ENCODE data around the gene GAS2L3.
"Not testable (repeated sequence)": the region's sequence is repeated elsewhere in the genome, so short reads cannot be mapped to it uniquely, and the experiment has no call there.

The GAS2L3 gene

GRCh38 chr12:100612606-100613005, 39.1 kb downstream of the GAS2L3 start:
- Histone ChIP-seq H3K27me3 (ENCODE audit: insufficient read depth, low read length, poor library complexity) (no peaks in the 10 kb centered on the region), H3K9me3 (ENCODE audit: insufficient read depth, low read length, severe bottlenecking) (no peaks in the 10 kb centered on the region), H3K4me2 (ENCODE audit: insufficient read depth, low read length) (no peak overlapping the region), H3K4me3 (ENCODE audit: low read depth in 1 of 2, low read length in 2 of 2) (no peak overlapping the region), H2AFZ (ENCODE audit: low read depth, low read length) (no peak overlapping the region), H3K27ac (ENCODE audit: low read length) (no peak overlapping the region), H3K4me1 (ENCODE audit: insufficient read depth, low read length) (no peaks in the 10 kb centered on the region), H4K20me1 (ENCODE audit: insufficient read depth, low read length) (no peaks in the 10 kb centered on the region), H3K9ac (ENCODE audit: low read depth, low read length) (no peak overlapping the region), H3K79me2 (ENCODE audit: insufficient read depth, low read length) (no peaks in the 10 kb centered on the region), H3K36me3 (ENCODE audit: insufficient read depth, low read length) (no peaks in the 10 kb centered on the region)
- ATAC-seq (ENCODE audit: insufficient read depth, low read depth) = no peak
- no peak for DNase-seq
- TF ChIP-seq EZH2 (IDR thresholded peaks at IDR 0.05; ENCODE audit: borderline replicate concordance, low read depth, low read length, severe bottlenecking) (no peak), CTCF (IDR thresholded peaks at IDR 0.05; ENCODE audit: borderline replicate concordance, extremely low read depth, low read length, poor library complexity, severe bottlenecking) (no peak)

DNA sequence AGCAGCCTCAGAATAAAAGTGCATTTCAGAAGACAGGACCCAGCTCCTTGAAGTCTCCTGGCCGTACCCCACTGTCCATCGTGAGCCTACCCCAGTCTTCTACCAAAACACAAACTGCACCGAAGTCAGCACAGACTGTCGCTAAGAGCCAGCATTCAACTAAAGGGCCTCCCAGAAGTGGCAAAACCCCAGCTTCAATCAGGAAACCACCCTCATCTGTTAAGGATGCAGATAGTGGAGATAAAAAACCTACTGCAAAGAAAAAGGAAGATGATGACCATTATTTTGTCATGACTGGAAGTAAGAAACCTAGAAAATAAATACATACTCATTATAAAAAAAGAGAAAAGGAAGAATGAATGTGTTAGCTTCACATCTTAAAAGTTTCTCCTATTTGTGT, 51.1 kb downstream of the GAS2L3 start:
- H3K4me3 ChIP-seq (ENCODE audit: low read depth in 1 of 2, low read length in 2 of 2) = no peak overlapping the region
- no peak overlapping the region for H2AFZ ChIP-seq (ENCODE audit: low read depth, low read length)
- no peak overlapping the region for H3K27ac ChIP-seq (ENCODE audit: low read length)
- no peaks in the 10 kb centered on the region for H3K4me1 ChIP-seq (ENCODE audit: insufficient read depth, low read length)
- no peaks in the 10 kb centered on the region for H3K79me2 ChIP-seq (ENCODE audit: insufficient read depth, low read length)
- no peaks in the 10 kb centered on the region for H3K36me3 ChIP-seq (ENCODE audit: insufficient read depth, low read length)
- no peaks in the 10 kb centered on the region for H3K9me3 ChIP-seq (ENCODE audit: insufficient read depth, low read length, severe bottlenecking)
- no peaks in the 10 kb centered on the region for H4K20me1 ChIP-seq (ENCODE audit: insufficient read depth, low read length)
- no peak for TF ChIP-seq EZH2 (IDR thresholded peaks at IDR 0.05; ENCODE audit: borderline replicate concordance, low read depth, low read length, severe bottlenecking)
- no peak for TF ChIP-seq CTCF (IDR thresholded peaks at IDR 0.05; ENCODE audit: borderline replicate concordance, extremely low read depth, low read length, poor library complexity, severe bottlenecking)
- H3K4me2 ChIP-seq (ENCODE audit: insufficient read depth, low read length) = no peak overlapping the region
- no peak for ATAC-seq (ENCODE audit: insufficient read depth, low read depth)
- no peak overlapping the region for H3K9ac ChIP-seq (ENCODE audit: low read depth, low read length)
- no peaks in the 10 kb centered on the region for H3K27me3 ChIP-seq (ENCODE audit: insufficient read depth, low read length, poor library complexity)
- DNase-seq = no peak

- Histone ChIP-seq H3K9ac (ENCODE audit: low read depth, low read length) (no peak overlapping the region), H3K4me3 (ENCODE audit: low read depth in 1 of 2, low read length in 2 of 2) (no peak overlapping the region), H3K36me3 (ENCODE audit: insufficient read depth, low read length) (no peaks in the 10 kb centered on the region), H3K27ac (ENCODE audit: low read length) (no peak overlapping the region), H3K79me2 (ENCODE audit: insufficient read depth, low read length) (no peaks in the 10 kb centered on the region), H3K4me1 (ENCODE audit: insufficient read depth, low read length) (no peaks in the 10 kb centered on the region), H3K27me3 (ENCODE audit: insufficient read depth, low read length, poor library complexity) (no peaks in the 10 kb centered on the region), H4K20me1 (ENCODE audit: insufficient read depth, low read length) (no peaks in the 10 kb centered on the region), H3K9me3 (ENCODE audit: insufficient read depth, low read length, severe bottlenecking) (no peaks in the 10 kb centered on the region), H2AFZ (ENCODE audit: low read depth, low read length) (no peak overlapping the region), H3K4me2 (ENCODE audit: insufficient read depth, low read length) (no peak overlapping the region)
- ATAC-seq (ENCODE audit: insufficient read depth, low read depth) (no peak), DNase-seq (no peak)
- TF ChIP-seq EZH2 (IDR thresholded peaks at IDR 0.05; ENCODE audit: borderline replicate concordance, low read depth, low read length, severe bottlenecking) (no peak), CTCF (IDR thresholded peaks at IDR 0.05; ENCODE audit: borderline replicate concordance, extremely low read depth, low read length, poor library complexity, severe bottlenecking) (no peak)
Measured at GRCh38 chr12:100632445-100632892, 59.0 kb downstream of the GAS2L3 start.

DNA sequence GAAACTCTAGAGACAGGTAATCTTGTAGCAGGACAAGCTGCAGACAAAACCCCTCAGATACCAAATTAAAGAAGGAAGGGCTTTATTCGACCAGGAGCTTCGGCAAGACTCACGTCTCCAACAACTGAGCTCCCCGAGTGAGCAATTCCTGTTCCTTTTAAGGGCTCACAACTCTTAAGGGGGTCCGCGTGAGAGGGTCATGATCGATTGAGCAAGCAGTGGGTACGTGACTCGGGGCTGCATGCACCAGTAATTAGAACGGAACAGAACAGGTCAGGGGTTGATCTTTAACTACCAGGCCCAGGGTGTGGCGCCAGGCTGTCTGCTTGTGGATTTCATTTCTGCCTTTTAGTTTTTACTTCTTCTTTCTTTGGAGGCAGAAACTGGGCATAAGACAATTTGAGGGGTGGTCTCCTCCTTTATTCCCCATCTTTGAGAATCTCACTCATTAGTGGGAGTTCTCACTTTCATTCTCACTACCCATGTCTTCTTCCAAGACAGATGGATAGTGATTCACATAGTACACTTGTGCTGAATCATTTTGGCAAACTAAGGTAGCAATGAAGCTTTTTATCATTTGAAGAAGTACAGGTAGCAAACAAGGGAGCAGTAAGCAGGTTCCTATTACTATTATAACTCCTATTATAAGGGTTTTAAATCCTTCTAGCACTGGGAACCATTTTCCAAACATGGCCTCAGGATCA, 59.8 kb downstream of the GAS2L3 start:
- not testable (repeated sequence) for H3K27ac ChIP-seq (ENCODE audit: low read length); H3K36me3 ChIP-seq (ENCODE audit: insufficient read depth, low read length); ATAC-seq (ENCODE audit: insufficient read depth, low read depth); H3K79me2 ChIP-seq (ENCODE audit: insufficient read depth, low read length); H2AFZ ChIP-seq (ENCODE audit: low read depth, low read length); H4K20me1 ChIP-seq (ENCODE audit: insufficient read depth, low read length); H3K4me2 ChIP-seq (ENCODE audit: insufficient read depth, low read length); H3K9me3 ChIP-seq (ENCODE audit: insufficient read depth, low read length, severe bottlenecking); DNase-seq; H3K27me3 ChIP-seq (ENCODE audit: insufficient read depth, low read length, poor library complexity); H3K4me1 ChIP-seq (ENCODE audit: insufficient read depth, low read length); H3K9ac ChIP-seq (ENCODE audit: low read depth, low read length); H3K4me3 ChIP-seq (ENCODE audit: low read depth in 1 of 2, low read length in 2 of 2)

All from DND-41 (cell line).